ENCODE results near the gene SPATA9.
"Not testable (repeated sequence)": the region's sequence is repeated elsewhere in the genome, so short reads cannot be mapped to it uniquely, and the experiment has no call there.

- TF ChIP-seq CTCF, POLR2A, POLR2AphosphoS5 (IDR thresholded peaks at IDR 0.05): not testable (repeated sequence)
These were observed 23.4 kb upstream of the SPATA9 start for GRCh38 chr5:95706196-95706595.
